GM21423 (cell line): Measurements from ENCODE around the gene SHQ1.
"Not testable (repeated sequence)": the region's sequence is repeated elsewhere in the genome, so short reads cannot be mapped to it uniquely, and the experiment has no call there.

Experiments
- ATAC-seq: cut with Tn5 transposase; IDR thresholded peaks from one replicate; pipeline ENCODE4 v1.9.1; 2021; ENCODE audit warnings: mild to moderate bottlenecking, moderate library complexity; ENCODE audit not compliant: unreplicated experiment

Gene SHQ1

DNA sequence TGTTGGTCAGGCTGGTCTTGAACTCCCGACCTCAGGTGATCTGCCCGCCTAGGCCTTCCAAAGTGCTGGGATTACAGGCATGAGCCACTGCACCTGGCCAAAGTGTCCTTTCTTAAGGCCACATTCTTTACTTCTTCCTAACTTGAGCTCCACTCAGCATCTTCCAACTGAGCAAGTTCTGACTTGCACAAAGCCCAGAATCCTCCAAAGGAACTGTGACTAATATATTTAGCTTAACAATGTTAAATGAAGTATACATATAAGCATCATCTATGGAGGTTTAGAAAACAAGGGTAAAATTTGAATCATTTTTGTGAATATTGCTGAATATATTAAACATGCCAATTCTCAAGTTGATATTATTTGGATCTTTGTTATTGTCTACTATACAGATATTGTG, 93.7 kb downstream of the SHQ1 start:
- ATAC-seq = no peak

DNA sequence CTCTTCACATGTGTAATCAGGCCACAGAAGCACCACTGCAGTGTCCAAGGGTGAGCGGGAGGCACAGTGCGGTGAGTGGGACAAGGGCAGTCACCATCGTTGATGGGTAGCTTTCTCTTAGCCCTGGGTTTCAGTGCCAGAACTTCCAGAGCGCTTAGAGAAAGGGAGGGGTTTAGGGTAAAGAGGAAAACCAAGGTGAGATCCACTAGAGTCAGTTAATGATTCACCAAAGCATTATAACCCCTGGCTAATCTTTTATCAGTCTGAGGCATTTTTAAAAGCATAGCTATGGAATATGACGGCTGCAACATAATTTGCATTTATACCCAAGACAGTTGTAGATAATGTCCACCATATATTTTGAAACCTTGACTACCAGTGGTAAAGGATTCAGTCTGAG, 94.8 kb downstream of the SHQ1 start:
- ATAC-seq = no peak

DNA sequence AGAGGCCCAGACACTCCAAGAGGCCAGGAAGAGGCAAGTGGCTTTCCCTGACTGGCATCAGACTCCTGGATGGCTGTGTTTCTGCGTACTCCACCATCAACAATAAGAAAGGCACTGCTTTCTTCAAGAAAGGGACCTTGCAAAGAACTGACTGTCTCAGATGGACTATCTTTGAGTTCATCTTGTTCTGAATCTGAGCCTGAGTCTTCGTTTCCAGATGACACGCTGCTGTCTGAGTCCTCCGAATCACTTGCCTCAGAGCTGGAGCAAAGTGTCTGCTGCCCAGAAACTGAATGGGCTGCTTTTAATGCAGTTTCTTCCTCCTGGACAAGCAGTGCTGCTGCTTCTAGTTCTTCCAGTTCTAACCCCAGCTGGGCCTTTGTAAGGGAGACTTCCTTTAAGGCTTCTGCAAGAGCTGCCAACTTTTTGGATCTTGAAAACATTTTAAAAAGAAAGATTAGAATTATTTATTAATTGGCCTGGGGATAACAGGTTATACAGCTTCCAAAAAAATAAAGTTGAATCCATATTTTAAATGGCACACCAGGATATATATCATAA, 97.8 kb downstream of the SHQ1 start:
- no peak for ATAC-seq

DNA sequence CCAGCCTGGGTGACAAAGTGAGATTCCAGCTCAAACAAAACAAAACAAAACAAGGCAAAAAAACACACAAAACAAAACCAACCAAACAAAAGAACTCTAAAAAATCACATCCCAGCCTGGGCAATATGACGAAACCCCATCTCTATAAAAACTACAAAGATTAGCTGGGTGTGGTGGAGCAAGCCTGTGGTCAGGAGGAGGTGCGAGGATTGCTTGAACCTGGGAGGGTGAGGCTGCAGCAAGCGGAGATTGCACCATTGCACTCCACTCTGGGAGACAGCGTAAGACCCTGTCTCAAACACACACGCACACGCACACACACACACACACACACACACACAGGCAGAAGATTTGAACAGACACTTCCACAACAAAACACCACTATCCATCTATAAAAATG, 99.6 kb downstream of the SHQ1 start:
- no peak for ATAC-seq

DNA sequence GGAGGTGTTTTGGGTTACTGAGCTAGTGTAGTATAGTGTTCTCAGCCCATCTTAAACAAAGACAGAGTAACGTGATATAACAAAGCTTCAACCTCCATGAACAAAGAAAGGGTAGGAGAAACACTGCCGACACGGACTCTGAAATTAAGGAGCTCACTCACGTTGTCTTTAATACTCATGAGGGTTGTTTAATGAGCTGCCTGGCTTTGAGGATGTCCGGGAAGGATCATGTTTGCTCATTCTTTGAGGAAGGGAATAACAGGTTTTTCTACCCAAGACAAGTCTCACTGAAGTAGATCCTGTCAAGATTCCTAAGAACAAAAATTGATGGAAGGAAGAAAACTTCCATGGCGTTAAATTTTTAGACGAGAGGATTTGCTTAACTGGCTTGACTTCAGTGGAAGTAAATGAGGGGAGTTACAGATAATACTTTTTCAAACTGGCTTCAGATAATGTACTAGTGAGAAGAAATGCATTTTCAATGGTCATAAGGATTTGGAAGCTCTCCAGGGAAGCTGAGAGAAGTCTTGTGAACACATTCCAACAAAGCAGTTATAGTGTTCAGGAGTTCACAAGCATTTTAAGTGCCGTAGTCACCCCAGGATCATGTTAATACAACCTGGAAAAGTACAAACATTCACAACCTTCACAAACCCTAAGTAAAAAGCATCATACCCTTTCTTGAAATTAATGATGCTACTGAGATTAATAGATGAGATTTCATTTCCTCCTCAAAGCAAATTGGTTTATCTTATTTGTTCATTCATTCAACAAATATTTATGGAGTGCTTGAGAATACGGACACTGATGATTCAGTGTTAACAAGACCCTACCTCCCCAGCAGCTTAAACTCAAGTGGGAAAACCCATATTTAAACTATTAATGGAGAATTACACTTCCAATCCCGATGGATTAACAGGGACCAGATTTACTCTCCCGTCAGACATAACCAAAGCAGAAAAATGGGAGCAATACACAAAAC, 101.5 kb downstream of the SHQ1 start:
- no peak for ATAC-seq

DNA sequence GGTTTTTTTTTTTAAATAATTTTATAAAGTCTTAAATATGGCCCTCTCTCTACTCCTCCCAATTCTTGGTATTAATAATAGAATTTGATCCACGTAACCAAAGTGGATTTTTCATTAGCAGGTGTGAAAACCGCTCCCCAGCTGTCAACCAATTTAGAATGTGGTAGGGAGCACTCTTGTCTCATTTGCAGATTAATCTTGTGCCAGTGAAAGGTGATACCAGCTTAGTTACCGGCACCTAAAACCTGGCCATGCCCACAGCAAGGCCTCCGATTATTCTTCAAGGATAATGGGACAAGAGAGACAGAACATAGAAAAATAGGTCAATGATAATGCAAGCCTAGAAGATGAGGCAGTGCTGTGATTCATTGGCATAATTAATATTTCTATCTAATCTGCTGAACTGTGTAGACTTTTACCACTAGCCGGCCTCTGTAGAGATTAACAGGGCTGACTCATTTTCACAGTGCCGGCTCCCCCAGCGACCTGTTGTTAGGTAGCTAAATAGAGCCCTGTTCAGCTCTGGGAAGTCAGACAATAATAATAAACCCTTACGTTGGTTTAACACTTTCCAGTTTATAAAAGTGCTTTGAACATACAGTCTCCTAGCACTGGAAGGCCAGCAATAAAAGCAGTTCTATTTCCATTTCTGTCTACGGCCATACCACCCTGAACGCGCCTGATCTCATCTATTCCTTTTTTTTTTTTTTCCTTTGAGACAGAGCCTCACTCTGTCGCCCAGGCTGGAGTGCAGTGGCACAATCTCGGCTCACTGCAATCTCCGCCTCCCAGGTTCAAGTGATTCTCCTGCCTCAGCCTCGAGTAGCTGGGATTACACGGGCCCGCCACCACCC, 102.9 kb downstream of the SHQ1 start:
- no peak for ATAC-seq

DNA sequence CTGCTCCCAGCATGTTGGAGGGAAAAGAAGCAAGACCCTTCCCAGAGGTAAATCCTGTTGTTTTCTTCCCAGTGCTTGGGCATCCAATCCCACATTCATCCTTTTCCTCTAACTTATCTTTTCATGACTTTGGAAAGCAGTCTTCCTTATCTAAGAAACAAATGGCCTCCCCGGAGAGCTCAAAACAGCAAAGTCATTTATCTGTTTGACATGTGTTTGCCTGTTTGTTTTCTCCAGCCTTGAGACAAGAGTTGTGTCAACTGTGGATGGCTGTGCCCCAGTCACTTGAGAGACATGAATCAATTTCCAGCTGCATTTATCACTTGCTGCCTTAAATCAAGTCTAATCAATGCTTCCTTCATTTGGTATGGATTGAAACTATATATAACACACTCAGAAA, 103.9 kb downstream of the SHQ1 start:
- ATAC-seq = no peak

DNA sequence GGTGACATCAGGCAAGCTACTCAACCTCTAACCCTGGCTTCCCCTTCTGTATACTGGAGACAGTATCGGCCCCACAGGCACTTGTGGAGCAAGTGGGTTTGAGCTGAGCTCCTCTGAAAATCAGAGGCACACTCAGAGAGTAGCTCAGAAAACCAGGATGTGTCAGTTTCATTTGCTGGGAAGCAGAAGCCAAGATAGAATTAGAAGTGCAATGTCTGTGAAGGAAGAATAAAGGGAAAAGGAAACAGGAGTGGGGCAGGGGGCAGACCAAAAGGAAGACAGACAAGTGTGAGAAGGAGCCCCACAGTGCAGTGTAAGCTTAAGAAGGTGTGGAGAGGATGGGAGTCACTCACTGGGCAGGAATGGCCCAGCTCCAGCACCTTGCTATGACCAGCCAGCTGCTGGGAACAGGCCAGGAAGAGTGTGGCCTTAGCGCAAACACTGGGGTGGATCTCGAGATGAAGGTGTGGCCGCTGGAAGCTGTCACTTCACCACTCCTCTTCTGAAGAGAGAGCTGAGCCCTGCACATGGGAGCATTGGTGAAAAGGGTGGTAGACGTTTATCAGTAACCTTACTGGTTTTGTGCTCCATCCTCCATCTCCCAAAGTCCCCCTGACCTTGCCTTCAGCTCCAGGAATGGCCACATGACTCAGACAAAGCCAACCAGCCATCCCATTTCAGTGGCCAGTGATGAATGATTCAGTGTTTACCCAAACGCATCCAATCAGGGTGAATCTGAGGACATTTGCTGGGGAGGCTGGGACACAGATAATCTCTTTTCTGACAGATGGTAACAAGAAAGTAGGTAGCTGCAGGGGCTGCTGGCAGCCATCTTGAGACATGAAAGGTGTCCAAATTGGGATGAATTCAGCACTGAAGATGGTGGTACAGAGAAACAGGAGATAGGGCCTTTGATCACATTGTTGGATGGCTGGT, 108.4 kb downstream of the SHQ1 start:
- no peak for ATAC-seq

DNA sequence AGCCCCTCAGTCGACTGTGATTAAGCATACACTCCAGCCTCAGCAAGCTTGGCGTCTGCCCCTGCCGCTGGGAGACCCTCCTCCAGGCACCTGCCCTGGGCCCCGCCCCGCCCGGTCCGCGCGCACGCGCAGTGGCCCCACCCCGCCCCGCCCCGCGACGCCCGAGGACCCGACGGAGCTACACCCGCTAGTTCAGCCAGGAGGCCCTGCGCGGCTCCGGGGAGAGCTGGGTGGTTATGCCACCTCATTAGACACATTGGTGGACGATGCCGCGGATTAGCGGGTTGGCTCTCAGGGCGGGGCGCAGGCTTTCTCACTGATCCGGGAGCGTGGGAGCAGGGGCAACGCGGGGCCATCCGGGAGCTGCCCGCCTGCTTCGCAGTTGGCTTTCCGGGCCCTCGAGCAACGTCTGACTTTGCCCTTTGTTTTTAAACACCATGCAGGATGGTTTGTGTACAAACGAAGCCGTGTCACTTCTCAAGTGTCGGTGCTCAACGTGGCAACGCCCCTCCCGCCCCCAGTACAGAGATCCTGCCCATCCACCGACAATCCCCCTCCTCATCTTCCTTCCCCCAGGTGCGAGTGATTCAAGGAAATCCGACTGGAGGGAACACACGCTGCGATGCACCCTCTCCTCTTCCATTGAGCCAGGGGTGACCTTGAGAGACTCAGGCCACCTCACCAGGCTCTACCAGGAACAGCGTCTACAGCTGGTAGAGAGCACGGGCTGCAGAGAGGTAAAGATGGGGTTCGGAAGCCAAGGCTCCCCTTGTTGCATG, 109.3 kb downstream of the SHQ1 start:
- ATAC-seq = no peak

DNA sequence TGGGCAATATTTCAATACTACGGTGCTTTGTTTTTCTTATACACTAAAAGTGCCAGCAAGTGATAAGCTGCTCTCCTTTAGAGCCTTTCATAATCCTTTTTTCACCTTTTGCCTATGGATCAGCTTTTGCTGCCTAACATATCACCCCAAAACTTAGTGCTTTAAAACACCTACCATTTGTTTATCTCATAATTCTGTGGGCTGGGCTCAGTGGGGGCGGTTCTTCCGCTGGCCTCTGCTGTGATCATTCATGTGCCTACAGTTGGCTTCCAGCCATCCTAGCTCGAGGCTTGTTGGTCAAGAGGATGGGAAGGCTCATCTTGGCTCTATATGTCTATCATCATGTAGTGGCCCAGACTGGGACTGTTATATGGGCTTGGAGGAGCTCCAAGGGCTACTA, 113.2 kb downstream of the SHQ1 start:
- not testable (repeated sequence) for ATAC-seq

DNA sequence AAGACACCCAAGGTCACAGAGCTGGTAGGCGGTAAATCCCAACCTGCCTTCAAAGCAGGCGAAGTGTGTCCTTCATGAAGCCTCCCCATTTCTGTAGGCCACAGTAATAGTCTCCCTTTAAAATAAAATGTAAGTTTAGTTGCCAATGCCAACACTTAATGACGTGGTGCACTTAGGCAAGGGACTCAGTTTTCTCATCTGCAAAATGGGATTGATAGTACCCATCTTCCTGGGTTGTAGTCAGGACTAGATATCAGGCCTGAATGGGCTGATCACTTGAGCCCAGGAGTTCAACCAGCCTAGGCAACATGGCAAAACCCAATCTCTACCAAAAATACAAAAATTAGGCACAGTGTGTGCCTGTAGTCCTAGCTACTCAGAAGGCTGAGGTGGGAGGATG, 114.6 kb downstream of the SHQ1 start:
- no peak for ATAC-seq

DNA sequence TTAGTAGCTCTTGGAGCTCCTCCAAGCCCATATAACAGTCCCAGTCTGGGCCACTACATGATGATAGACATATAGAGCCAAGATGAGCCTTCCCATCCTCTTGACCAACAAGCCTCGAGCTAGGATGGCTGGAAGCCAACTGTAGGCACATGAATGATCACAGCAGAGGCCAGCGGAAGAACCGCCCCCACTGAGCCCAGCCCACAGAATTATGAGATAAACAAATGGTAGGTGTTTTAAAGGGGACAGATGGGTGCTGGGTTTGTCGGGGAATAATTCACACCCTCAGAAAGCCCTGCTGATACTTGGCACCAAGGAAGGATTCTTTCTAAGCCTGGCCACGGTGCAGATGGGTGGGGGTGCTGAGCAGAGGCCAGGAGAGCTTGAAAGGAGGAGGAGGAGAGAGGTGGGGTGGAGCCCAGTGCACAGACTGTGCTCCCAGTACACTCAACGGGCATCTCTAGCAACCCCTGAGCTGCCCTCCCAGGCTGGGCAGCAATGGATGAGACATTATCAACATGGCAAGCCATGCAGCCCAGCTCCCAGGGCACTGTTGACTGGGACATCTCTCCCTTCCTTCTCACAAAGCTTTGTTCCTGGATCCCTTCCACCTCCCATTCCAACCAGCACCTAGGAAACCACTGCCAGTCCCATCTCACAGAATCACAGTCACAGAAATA, 115.4 kb downstream of the SHQ1 start:
- ATAC-seq = not testable (repeated sequence)

DNA sequence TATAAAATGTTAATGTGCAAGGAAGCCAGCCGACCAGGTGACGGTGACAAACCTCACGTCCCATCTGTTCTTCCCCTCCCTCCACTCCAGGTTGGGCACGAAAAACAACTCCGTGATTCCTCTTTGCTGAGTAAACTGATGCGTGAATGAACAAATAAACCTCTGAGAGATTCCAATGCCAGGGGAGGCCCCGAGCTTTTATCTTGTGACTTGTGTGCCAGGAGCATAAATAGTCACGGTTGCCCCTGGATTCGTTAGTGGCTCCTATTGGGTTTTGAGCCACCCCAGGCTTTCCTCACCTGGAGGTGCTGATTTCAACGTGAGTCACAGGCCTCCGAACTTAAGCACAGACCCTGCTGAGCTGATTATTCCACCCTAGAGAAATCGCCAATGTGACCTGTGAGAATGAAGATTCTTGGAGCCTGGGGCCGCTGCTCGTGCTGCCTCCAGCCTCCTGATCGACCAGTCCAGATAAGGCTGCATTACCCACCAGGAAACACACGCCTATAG, 119.2 kb downstream of the SHQ1 start:
- no peak for ATAC-seq

DNA sequence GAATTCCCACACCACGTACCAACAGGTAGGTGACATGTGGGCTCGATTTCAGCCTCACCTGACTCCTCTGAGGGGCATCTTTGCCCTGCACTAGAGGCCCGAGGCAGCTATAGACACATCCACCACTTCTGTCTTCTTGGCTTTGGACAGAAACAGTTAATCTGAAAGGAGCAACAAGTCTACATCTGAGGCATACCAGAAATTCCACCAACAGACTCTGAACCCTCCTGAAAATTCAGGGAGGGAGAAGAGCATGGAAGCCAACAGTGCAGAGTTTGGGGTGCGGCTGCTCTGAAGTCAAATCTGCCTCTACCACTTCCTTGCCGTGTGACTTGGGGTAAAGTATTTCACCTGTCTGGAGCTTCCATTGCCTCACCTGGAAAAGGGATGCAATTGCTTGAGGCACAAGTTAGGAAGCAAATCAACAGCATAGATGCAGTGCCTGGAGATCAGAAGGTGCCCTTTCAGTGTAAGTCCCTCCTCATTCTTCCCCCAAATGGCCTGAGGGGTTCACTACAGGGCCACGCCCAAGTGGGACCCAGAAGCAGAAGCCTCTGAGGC, 119.8 kb downstream of the SHQ1 start:
- no peak for ATAC-seq

DNA sequence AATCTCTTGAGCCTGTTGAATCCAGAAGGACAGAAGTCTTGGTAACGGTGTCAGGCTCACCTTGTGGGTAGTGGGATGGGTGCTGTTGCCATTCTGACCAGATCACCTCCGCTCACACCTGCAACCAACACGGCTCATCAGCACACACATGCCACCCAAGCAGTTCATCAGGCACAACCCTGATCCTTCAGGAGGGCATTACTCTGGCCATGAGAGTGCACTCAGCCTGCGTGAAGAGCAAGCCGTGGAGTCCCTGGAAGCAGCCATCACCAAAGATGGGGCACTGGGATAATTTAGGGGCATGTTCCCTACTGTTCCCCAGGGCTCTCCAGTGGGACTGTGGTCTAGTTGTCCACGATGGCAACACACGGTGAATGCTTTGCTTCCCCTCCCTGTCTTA, 120.5 kb downstream of the SHQ1 start:
- ATAC-seq = no peak

DNA sequence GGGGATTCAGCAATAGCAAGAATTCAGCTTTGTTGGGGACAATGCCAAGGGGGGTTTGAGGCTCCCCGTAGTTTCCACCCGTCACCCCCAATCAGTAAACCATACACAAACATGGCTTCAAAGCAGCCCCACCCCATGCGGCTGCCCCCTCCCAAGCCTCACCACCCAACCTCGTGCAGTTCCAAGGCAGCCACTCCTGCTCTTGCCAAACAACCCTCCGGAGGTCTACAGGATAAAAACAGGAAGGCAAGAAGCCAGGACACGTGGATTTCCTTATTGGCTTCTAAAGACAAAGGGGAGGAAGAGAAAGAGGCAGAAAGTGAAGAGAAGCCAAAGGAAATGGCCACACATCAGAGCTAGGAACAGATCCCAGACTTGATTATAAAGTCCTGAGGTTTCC, 121.1 kb downstream of the SHQ1 start:
- no peak for ATAC-seq

DNA sequence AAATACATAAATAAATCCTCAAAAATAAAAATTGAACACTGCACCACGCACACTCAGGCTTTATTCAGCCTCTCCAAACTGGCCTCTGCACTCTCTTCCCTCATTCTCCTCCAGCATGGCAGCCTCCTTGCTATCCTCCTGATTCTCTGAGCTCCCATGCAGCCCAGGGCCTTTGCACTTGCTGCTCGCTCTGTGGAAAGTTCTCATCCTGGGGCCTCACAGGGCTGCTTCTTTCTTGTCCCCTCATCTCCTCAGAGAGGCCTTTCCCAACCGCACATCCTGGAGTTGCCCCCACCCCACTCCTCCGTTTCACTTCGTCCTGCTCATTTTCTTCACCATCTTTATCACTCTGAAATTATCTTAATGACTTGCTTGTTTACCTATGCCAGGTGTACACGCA, 123.0 kb downstream of the SHQ1 start:
- no peak for ATAC-seq

DNA sequence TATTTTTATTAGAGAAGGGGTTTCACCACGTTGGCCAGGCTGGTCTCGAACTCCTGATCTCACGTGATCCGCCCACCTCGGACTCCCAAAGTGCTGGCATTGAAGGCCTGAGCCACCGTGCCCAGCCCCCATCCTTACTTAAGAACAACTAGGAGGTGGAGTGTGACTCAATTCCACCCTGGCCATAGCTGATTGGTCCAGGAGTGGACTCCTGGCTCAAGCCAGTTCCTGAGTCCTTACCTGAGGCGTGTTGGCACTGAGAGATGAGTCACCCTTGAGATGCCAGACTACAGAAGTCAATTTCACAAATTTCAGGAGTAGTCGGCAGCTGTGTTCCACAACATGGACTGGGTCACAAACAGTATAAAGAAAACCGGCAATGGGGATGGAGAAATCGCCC, 124.2 kb downstream of the SHQ1 start:
- ATAC-seq = no peak
